GM18502 (cell line): Measurements from ENCODE around the gene CAP1.
"Not testable (repeated sequence)": the region's sequence is repeated elsewhere in the genome, so short reads cannot be mapped to it uniquely, and the experiment has no call there.

Experiments used
- ATAC-seq: cut with Tn5 transposase; IDR thresholded peaks from one replicate; pipeline ENCODE4 v1.9.1; 2021; ENCODE audit warnings: mild to moderate bottlenecking; ENCODE audit not compliant: unreplicated experiment, poor library complexity

CAP1 gene

DNA sequence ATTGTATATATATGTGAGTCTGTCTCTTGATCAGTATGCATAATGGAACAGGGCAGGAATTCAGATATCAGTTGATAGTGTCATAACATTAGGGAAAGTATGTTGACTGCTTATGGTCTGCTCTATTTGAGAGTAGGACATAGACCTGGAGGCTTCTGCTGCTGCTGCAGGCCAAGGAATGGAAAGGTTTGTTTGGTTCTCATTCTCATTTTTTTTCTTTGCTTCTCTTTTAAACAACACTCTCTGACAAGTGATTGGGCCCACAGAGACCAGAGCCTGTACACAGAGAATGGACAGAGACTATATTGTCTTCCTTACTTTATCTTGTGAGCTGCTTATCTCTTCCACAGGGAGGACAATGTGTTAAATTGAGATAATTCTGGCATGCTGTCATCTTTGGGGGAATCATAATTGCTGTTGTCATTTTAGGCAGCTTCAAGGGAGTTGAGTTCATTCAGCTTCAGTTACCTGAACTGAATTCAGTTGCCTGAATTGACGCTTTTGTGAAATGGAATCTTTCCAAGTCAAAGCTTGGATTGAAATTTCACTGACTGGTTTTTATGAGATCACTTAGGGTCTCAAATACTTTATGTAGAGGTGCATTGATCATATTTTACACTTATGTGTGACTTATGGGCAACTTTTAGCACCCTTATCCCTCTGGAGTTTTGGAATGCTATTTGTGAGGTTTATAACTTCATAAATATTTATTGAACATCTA lies 16.9 kb downstream of the CAP1 start:
- no peak for ATAC-seq

- no peak for ATAC-seq
Observed at GRCh38 chr1:40058097-40058452, 17.5 kb downstream of the CAP1 start.

- no peak for ATAC-seq
Observed at GRCh38 chr1:40058453-40059337, 18.2 kb downstream of the CAP1 start.

- ATAC-seq = no peak
Observed at GRCh38 chr1:40059338-40059959, 18.9 kb downstream of the CAP1 start.

DNA sequence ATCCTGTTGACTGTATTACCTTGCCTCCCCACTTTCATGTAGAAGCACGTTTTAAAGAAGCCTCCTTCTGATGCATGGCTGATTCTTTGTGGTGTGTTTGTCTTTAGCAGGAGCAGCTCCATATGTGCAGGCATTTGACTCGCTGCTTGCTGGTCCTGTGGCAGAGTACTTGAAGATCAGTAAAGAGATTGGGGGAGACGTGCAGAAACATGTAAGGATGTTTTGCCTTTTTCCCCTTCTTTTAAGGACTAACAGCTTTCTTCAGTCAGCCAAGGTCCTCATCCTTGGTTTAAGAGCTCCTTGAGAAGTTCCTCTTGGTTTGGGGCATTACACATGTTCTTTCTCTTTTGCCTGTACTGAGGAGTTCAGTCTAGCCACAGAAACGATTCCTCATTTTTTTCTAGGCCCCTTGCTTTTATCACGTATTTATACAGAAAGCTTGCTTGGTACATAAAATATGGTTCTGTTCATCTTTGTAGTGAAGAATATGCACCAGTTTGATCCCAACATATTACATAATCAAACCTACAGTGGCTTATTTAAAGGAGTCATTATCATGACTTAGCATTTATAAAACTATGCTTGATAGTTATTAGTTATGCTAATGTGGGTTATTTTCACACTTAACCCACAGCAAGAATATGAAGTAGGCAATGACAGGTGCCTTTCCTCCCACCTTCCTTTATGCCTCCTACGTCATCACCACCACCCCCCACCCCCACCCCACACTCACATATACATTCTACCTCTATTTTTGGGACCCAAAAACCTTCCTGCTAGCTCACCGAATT lies 19.6 kb downstream of the CAP1 start:
- ATAC-seq = no peak

- peak; percentile 83 for ATAC-seq
Observed at GRCh38 chr1:40064797-40065499, 24.4 kb downstream of the CAP1 start.

DNA sequence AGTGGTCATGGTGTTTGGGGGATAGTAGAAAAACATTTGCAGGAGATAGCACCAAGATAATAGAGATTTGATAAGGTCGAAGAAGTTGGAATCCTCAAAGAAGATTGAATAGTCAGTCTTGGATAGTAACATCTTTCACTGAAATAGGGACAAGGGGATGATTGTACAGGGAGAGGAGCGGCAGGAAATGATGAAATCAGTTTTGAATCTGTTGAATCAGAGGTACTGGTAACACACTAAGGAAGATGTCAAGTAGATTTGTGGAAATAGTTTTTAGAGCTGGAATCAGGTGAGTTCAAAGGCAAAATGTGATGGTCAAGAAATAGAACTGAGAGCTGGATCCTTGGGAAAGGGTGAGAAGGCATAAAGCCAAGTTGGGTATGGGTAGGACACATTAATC lies 26.5 kb downstream of the CAP1 start:
- no peak for ATAC-seq

DNA sequence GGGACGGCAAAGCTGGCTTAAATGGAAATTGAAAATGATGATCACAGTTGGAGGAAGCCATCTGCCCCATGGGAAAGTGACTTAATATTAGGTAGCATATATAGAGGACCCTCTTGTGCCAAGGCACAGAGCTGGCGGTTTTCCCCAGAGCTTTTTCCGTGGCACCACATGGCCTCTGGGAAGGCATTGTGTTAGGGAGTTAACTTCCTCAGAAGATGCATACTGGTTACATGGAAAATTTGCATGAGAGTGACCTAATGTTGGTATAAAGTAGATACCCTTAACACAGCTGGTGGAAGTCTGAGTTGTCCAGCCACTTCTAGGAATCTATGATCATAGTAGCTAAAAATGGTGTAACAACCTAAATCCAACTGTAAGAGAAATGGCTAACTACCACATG lies 27.3 kb downstream of the CAP1 start:
- ATAC-seq = no peak

GRCh38 chr1:40072142-40072541 lies 31.6 kb downstream of the CAP1 start:
- ATAC-seq = no peak

DNA sequence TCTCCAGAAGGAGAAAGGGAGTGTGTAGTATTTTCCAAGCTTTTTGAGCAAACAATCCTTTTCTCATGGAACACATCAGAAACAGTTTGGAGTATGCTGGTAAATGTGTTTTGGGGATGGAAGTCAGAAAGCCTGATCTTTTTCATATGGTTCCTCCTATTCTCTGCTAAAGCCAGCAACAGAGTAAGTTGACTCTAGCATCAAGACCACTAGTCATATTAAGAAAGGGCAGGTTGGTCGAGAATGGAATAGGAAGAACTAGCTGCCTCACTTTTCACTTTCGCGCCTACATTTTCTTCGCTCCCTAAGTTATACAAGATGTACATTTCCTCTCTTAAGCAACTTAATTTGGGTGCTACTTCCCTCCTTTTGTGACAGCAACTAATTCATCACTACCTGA lies 32.5 kb downstream of the CAP1 start:
- no peak for ATAC-seq

GRCh38 chr1:40075266-40075665 lies 34.7 kb downstream of the CAP1 start:
- ATAC-seq = no peak

DNA sequence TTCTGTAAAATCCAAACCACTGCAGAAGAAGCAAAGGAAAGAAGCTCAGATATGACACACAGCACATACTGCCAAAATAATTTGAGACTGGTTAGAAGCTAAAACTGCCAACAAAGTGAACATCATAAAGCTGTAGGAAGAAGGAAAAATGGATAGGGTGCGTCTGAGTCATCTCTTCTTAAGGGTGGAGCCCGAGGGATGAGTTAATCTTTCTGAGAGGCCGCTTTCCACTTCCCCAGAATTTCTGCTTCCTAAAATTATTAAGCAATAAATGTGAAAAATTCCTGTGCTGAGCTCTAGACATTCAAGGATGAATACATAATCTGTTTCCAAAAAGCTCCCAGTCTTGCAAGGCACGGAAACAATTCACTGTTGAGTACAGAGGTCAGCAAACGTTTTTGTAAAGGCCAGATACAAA lies 36.4 kb downstream of the CAP1 start:
- ATAC-seq = no peak

DNA sequence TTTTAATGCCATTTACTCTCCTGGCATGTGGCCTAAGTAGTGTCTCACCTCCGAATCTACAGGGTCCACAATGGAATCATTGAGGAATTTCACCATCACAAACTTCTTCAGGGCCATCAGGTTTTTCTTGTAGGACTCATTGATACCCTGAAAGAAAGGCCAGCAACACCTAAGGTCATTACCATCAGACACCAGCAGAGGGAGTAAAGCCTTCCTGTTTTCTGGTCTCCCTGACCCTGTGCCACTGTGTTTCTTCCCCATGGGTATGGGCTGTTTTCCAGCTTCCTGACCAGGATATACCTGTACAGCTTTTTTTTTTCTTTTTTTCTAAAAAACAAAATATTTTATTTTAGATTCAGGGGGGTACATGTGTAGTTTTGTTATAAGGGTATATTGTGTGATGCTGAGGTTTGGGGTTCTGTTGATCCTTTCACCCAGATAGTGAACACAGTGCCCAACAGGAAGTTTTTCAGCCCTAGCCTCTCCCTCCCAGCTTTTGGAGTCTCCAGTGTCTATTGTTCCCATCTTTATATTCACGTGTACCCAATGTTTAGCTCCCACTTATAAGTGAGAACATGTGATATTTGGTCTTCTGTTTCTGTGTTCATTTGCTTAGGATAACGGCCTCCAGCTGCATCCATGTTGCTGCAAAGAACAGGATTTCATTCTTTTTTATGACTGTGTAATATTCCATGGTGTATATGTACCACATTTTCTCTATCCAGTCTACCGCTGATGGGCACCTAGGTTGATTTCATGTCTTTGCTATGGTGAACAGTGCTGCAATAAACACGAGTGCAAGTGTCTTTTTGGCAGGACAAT lies 38.2 kb downstream of the CAP1 start:
- no peak for ATAC-seq

DNA sequence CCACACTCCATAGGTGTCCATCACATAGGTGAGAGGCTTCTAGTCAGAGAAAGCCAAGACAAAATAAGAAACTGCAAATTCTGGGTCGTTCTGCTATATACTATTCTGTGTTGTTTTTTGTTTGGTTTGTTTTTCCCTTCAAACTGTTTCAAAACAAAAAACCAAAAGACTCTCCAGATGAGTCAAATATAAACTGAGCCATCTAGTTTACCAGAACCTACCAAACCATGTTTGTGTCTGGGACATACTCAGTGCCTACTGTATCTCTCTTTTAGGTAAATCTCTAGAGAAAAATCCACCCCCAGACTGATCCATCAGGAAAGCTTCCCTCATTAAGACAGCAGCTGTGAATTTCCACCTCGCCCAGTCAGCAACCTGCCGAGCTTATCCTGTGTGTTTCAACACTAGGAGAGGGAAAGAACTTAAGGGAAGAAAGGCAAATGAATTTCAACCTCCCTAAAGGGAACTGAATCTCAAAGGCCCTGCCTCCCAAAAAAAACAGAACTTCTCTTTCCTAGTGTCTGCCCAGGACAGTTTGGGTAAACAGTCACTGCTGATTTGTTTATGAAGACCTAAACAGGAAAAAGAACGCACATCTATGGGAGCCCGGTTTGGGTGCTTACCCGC lies 39.4 kb downstream of the CAP1 start:
- ATAC-seq = no peak

- ATAC-seq = no peak
Observed at GRCh38 chr1:40081871-40082270, 41.3 kb downstream of the CAP1 start.

DNA sequence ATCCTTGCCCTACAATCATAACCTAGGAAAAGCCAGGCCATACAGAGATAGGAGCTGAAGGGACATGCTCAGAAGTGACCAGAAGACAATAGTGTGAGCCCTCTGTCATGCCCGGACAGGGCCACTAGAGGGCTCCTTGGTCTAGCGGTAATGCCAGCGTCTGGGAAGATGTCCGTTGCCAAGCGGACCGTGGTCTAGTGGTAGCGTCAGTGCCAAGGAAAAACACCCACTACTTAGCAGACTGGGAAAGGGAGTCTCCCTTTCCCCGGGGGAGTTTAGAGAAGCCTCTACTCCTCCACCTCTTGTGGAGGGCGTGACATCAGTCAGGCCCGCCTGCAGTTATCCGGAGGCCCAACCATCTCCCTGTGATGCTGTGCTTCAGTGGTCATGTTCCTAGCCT lies 44.2 kb downstream of the CAP1 start:
- ATAC-seq = not testable (repeated sequence)

GRCh38 chr1:40090652-40091355 lies 50.3 kb downstream of the CAP1 start:
- no peak for ATAC-seq

- no peak for ATAC-seq
Observed at GRCh38 chr1:40092241-40092640, 51.7 kb downstream of the CAP1 start.
